A549 (cell line): ENCODE data around the gene TOR1B.

Experiments
- ESRRA ChIP-seq: fragments of 150-350 bp; IDR thresholded peaks from 2 replicates; pipeline ENCODE4 v1.6.1; 2014; ENCODE audit warnings: mild to moderate bottlenecking, low read length, borderline replicate concordance
- HOXB5 ChIP-seq: fragments of 250-450 bp; sonication (Bioruptor Pico); IDR thresholded peaks from 2 replicates; pipeline ENCODE4 v1.5.0; 2020; ENCODE audit warnings: mild to moderate bottlenecking, moderate library complexity
- JUN ChIP-seq, 2 experiments: fragments of >200 bp; sonication (Bioruptor Twin); formaldehyde crosslinking; IDR thresholded peaks; 2 replicates in 1 of 2; 3 replicates in 1 of 2; pipeline ENCODE4 v1.6.1; 2016 to 2017
- KDM1A ChIP-seq: fragments of 200-600 bp; sonication (generic); IDR thresholded peaks from 2 replicates; pipeline ENCODE4 v1.6.1; 2016; ENCODE audit warnings: low read depth, mild to moderate bottlenecking
- MAX ChIP-seq: IDR thresholded peaks from 2 replicates; pipeline ENCODE4 v1.6.1; 2012
- NR3C1 ChIP-seq: fragments of >200 bp; sonication (Bioruptor Twin); formaldehyde crosslinking; IDR thresholded peaks from 3 replicates; pipeline ENCODE4 v1.6.1; 2017
- RAD21 ChIP-seq, 2 experiments: fragments of >200 bp in 1 of 2; sonication (Bioruptor Twin) in 1 of 2; formaldehyde crosslinking in 1 of 2; IDR thresholded peaks in 1 of 2; conservative IDR thresholded peaks in 1 of 2; 2 replicates in 1 of 2; 3 replicates in 1 of 2; pipeline ENCODE4 v1.6.1; 2012 to 2018; ENCODE audit warnings: inconsistent platforms in 1 of 2
- SMC3 ChIP-seq: fragments of >200 bp; sonication (Bioruptor Twin); formaldehyde crosslinking; IDR thresholded peaks from 3 replicates; pipeline ENCODE4 v1.6.1; 2018; ENCODE audit warnings: inconsistent platforms
- TFCP2L1 ChIP-seq: fragments of 250-450 bp; sonication (Bioruptor Pico); IDR thresholded peaks from 2 replicates; pipeline ENCODE4 v1.5.0; 2021; ENCODE audit warnings: mild to moderate bottlenecking
- TF ChIP-seq, protein P1 (sequence below): fragments of >200 bp; sonication (Bioruptor Twin); formaldehyde crosslinking; IDR thresholded peaks from 3 replicates; pipeline ENCODE4 v1.5.1; 2016
- TF ChIP-seq, protein P2 (sequence below): fragments of 250-450 bp; sonication (Bioruptor Pico); IDR thresholded peaks from 2 replicates; pipeline ENCODE4 v1.5.0; 2020; ENCODE audit warnings: low read depth, mild to moderate bottlenecking, moderate library complexity

DNA sequence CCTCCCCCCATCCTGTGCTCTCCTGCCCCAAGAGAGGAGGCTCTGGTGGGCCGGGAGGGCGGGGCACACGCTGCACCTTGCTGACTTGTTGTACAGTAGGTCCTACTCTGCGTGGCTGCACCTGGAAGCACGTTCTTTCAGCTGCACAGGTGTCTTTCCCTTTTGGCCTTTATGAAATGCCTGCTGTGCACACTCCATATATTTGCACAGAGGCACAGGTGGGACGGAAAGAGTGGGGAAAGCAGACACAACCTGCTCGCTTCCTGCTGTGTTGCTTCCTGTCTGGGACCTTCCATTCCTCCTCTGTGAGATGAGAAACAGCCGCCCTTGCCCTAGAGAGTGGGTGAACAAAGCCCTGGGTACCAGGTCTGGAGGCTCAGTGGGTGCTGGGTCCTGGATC lies 37.0 kb downstream of the TOR1B start:
- no peak for TF ChIP-seq NR3C1
- no peak for TF ChIP-seq MAX
- TF ChIP-seq, protein P1, sequence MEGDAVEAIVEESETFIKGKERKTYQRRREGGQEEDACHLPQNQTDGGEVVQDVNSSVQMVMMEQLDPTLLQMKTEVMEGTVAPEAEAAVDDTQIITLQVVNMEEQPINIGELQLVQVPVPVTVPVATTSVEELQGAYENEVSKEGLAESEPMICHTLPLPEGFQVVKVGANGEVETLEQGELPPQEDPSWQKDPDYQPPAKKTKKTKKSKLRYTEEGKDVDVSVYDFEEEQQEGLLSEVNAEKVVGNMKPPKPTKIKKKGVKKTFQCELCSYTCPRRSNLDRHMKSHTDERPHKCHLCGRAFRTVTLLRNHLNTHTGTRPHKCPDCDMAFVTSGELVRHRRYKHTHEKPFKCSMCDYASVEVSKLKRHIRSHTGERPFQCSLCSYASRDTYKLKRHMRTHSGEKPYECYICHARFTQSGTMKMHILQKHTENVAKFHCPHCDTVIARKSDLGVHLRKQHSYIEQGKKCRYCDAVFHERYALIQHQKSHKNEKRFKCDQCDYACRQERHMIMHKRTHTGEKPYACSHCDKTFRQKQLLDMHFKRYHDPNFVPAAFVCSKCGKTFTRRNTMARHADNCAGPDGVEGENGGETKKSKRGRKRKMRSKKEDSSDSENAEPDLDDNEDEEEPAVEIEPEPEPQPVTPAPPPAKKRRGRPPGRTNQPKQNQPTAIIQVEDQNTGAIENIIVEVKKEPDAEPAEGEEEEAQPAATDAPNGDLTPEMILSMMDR, result no peak
- TF ChIP-seq TFCP2L1 (CRISPR knock-in tag), result no peak
- TF ChIP-seq SMC3, result no peak
- TF ChIP-seq, protein P2, sequence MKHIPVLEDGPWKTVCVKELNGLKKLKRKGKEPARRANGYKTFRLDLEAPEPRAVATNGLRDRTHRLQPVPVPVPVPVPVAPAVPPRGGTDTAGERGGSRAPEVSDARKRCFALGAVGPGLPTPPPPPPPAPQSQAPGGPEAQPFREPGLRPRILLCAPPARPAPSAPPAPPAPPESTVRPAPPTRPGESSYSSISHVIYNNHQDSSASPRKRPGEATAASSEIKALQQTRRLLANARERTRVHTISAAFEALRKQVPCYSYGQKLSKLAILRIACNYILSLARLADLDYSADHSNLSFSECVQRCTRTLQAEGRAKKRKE (CRISPR knock-in tag), result no peak
- TF ChIP-seq JUN (IDR thresholded peaks at IDR 0.05), result no peak
- no peak for TF ChIP-seq KDM1A
- TF ChIP-seq ESRRA, result no peak
- no peak for TF ChIP-seq RAD21 (conservative IDR thresholded peaks at IDR 0.05 in 1 of 2, IDR thresholded peaks at IDR 0.05 in 1 of 2)
- TF ChIP-seq HOXB5, result no peak
